ENCODE results near the gene CTSW. TPM values are rescaled to one million over a fixed set of nuclear protein-coding genes. Genes with fewer than 3 reads are reported as not detected.

Gene CTSW
- total RNA-seq, 4 donors from 2014 or later = 1.1 to 1.8 TPM; not detected in 2

- DNase-seq = peak; percentile 61
- Histone ChIP-seq H3K27ac (peak overlapping the region; percentile 97 to 100 (median 100)), H3K4me1 (peaks cover 44 to 75% (median 61%) of the 10 kb centered on the region in 4 donors), H3K27me3 (no peaks in the 10 kb centered on the region), H3K4me3 (peak overlapping the region; percentile 84 to 97 (median 90)), H3K9me3 (no peaks in the 10 kb centered on the region), H3K36me3 (peaks cover 2 to 21% (median 14%) of the 10 kb centered on the region in 4 donors)
- in situ Hi-C loops (cut with MboI; ENCODE audit: low pct_ligation_motif_present in 1 of 4, low pct_unique_long_range_greater_than_20kb in 1 of 4, low sequenced_read_pairs in 3 of 4) = no loop called here
- no peak for TF ChIP-seq POLR2AphosphoS5 (IDR thresholded peaks at IDR 0.05)
- no peak for TF ChIP-seq CTCF (IDR thresholded peaks at IDR 0.05)
- no peak for TF ChIP-seq POLR2A (IDR thresholded peaks at IDR 0.05)
- TF ChIP-seq EP300 (IDR thresholded peaks at IDR 0.05; ENCODE audit: low read depth) = no peak
- intact Hi-C loops (cut with DNase I; ENCODE audit: low total_unique reads) = no loop called here
- 0% methylated on average over 23 of the region's 49 CpGs; no CpG with 5 or more reads in 1 of the 2 donors for WGBS, 2 donors (ENCODE audit: low coverage in 1 of 2)
Observed at GRCh38 chr11:65857500-65857852, 22.2 kb upstream of the CTSW start.

GRCh38 chr11:65857853-65858680 lies 21.6 kb upstream of the CTSW start, which contains the start of gene CFL1:
CFL1 (minus strand) TSS chr11:65858180; CDS start chr11:65858099, 81 bp downstream.
- TF ChIP-seq CTCF (IDR thresholded peaks at IDR 0.05) = no peak
- peak; percentile 99 for TF ChIP-seq POLR2A (IDR thresholded peaks at IDR 0.05)
- TF ChIP-seq EP300 (IDR thresholded peaks at IDR 0.05; ENCODE audit: low read depth) = peak; percentile 5
- TF ChIP-seq POLR2AphosphoS5 (IDR thresholded peaks at IDR 0.05) = peak; percentile 99 to 100 (median 100)
- Histone ChIP-seq H3K27ac (peak within 1 kb of the TSS; percentile 97 to 100 (median 100)), H3K36me3 (peaks cover 2 to 21% (median 14%) of the 10 kb centered on the region in 4 donors), H3K9me3 (no peaks in the 10 kb centered on the region), H3K4me1 (peaks cover 40 to 70% (median 57%) of the 10 kb centered on the region in 4 donors), H3K4me3 (peak within 1 kb of the TSS; percentile 84 to 97 (median 90)), H3K27me3 (no peaks in the 10 kb centered on the region)
- in situ Hi-C loops (cut with MboI; ENCODE audit: low pct_ligation_motif_present in 1 of 4, low pct_unique_long_range_greater_than_20kb in 1 of 4, low sequenced_read_pairs in 3 of 4) = no loop called here
- intact Hi-C loops (cut with DNase I; ENCODE audit: low total_unique reads) = loop anchor here (2.0 kb wide), 1 partner anchor 15 kb away; the partner anchor contains the start of gene EFEMP2
- peak; percentile 99 for DNase-seq
- 0% methylated on average over 69 of the region's 92 CpGs; no CpG with 5 or more reads in 1 of the 2 donors for WGBS, 2 donors (ENCODE audit: low coverage in 1 of 2)

GRCh38 chr11:65858681-65859087 lies 21.0 kb upstream of the CTSW start:
- 0% methylated on average over 4 to 10 of the region's 10 CpGs for WGBS, 2 donors (ENCODE audit: low coverage in 1 of 2)
- H3K36me3 ChIP-seq = peaks cover 2 to 26% (median 16%) of the 10 kb centered on the region in 4 donors
- H3K4me1 ChIP-seq = peaks cover 34 to 63% (median 50%) of the 10 kb centered on the region in 4 donors
- peak overlapping the region; percentile 97 to 100 (median 100) for H3K27ac ChIP-seq
- no peaks in the 10 kb centered on the region for H3K9me3 ChIP-seq
- no peaks in the 10 kb centered on the region for H3K27me3 ChIP-seq
- peak overlapping the region; percentile 34 to 97 (median 88) for H3K4me3 ChIP-seq
- intact Hi-C loops (cut with DNase I; ENCODE audit: low total_unique reads) = loop anchor here (2.0 kb wide), 1 partner anchor 14 kb away; the partner anchor contains the start of gene EFEMP2
- no peak for DNase-seq
- in situ Hi-C loops (cut with MboI; ENCODE audit: low pct_ligation_motif_present in 1 of 4, low pct_unique_long_range_greater_than_20kb in 1 of 4, low sequenced_read_pairs in 3 of 4) = no loop called here
- TF ChIP-seq POLR2AphosphoS5 (IDR thresholded peaks at IDR 0.05) = no peak
- TF ChIP-seq EP300 (IDR thresholded peaks at IDR 0.05; ENCODE audit: low read depth) = no peak
- no peak for TF ChIP-seq CTCF (IDR thresholded peaks at IDR 0.05)
- TF ChIP-seq POLR2A (IDR thresholded peaks at IDR 0.05) = no peak

Data from transverse colon (tissue), 4 donors.